GM21423 (cell line): ENCODE results near the gene RTRAF.

Source experiments
- ATAC-seq: cut with Tn5 transposase; IDR thresholded peaks from one replicate; pipeline ENCODE4 v1.9.1; 2021; ENCODE audit warnings: mild to moderate bottlenecking, moderate library complexity; ENCODE audit not compliant: unreplicated experiment

RTRAF gene

GRCh38 chr14:51989293-51990234 is at the start of gene RTRAF:
TSS of gene RTRAF (plus strand) at chr14:51989546. CDS start at chr14:51989640, 94 bp downstream.
- peak; percentile 96 for ATAC-seq

GRCh38 chr14:51939755-51940301 is 49.5 kb upstream of the RTRAF start:
- no peak for ATAC-seq

- no peak for ATAC-seq
Observed at GRCh38 chr14:51942971-51943370, 46.4 kb upstream of the RTRAF start.

- no peak for ATAC-seq
Observed at GRCh38 chr14:51950007-51950406, 39.3 kb upstream of the RTRAF start.

- no peak for ATAC-seq
Observed at GRCh38 chr14:51951656-51952055, 37.7 kb upstream of the RTRAF start.

GRCh38 chr14:51954031-51954430 is 35.3 kb upstream of the RTRAF start:
- ATAC-seq = no peak

- ATAC-seq = no peak
Observed at GRCh38 chr14:51954657-51955056, 34.7 kb upstream of the RTRAF start.

- ATAC-seq = no peak
Observed at GRCh38 chr14:51957950-51958349, 31.4 kb upstream of the RTRAF start.

- no peak for ATAC-seq
Observed at GRCh38 chr14:51959928-51960327, 29.4 kb upstream of the RTRAF start.

GRCh38 chr14:51960866-51961265 is 28.5 kb upstream of the RTRAF start:
- no peak for ATAC-seq

- no peak for ATAC-seq
Observed at GRCh38 chr14:51962711-51963110, 26.6 kb upstream of the RTRAF start.

GRCh38 chr14:51963286-51963685 is 26.1 kb upstream of the RTRAF start:
- ATAC-seq = no peak

GRCh38 chr14:51967521-51967920 is 21.8 kb upstream of the RTRAF start:
- ATAC-seq = no peak

GRCh38 chr14:51969852-51970540 is 19.4 kb upstream of the RTRAF start:
- ATAC-seq = no peak

GRCh38 chr14:51972566-51972965 is 16.8 kb upstream of the RTRAF start:
- ATAC-seq = no peak

GRCh38 chr14:51977075-51977474 is 12.3 kb upstream of the RTRAF start:
- no peak for ATAC-seq

- no peak for ATAC-seq
Observed at GRCh38 chr14:51978681-51979085, 10.7 kb upstream of the RTRAF start.

GRCh38 chr14:51979088-51979709 is 10.1 kb upstream of the RTRAF start:
- no peak for ATAC-seq

- ATAC-seq = peak; percentile 58
Observed at GRCh38 chr14:51981218-51981854, 8.0 kb upstream of the RTRAF start.

GRCh38 chr14:51988221-51988620 is 1.1 kb upstream of the RTRAF start:
- ATAC-seq = no peak

- no peak for ATAC-seq
Observed at GRCh38 chr14:51990488-51990887, 1.1 kb downstream of the RTRAF start.
